GM12878 (cell line): ENCODE measurements around the gene CD1D. TPM values are rescaled to one million over a fixed set of nuclear protein-coding genes. Genes with fewer than 3 reads are reported as not detected.
A peak's percentile ranks its signal among the peaks of the same experiment; 100 is the strongest.

Experiments
- ATAC-seq: fragments of 200-7000 bp; cut with Tn5 transposase; 3 replicates; pipeline ENCODE4 v1.9.1; 2020; ENCODE audit warnings: mild to moderate bottlenecking, moderate library complexity
- BruUV-seq: library from RNA; stranded (reverse); fragments of 400-500 nt; replicated peaks from 2 replicates; lab custom pipeline; 2021; lab: Mats Ljungman, UMichigan
- CTCF ChIA-PET: fragments of 300-600 bp; sonication (Branson Sonifier 250); formaldehyde crosslinking; extraction: SDS; loops from one replicate; lab custom pipeline; 2021; ENCODE audit warnings: inconsistent platforms; lab: Yijun Ruan, JAX
- POLR2A ChIA-PET: fragments of 350-600 bp; formaldehyde crosslinking; extraction: SDS; loops from one replicate; lab custom pipeline; 2021; ENCODE audit warnings: inconsistent platforms; lab: Charles Lee
- RAD21 ChIA-PET: fragments of 300-600 bp; sonication (Branson Sonifier 250); formaldehyde crosslinking; loops from one replicate; lab custom pipeline; 2023; ENCODE audit warnings: antibody characterized with exemption; ENCODE audit not compliant: unreplicated experiment; lab: Charles Lee
- SMC1A ChIA-PET: fragments of 300-600 bp; sonication (Branson Sonifier 250); formaldehyde crosslinking; loops from one replicate; lab custom pipeline; 2023; ENCODE audit not compliant: unreplicated experiment, uncharacterized antibody; lab: Charles Lee
- DNase-seq: peaks from one replicate; pipeline ENCODE4 v3.0.0-alpha.2; 2011; ENCODE audit warnings: low read depth, low spot score
- FAIRE-seq: peaks from 3 replicates; lab custom pipeline; 2011; peaks lifted over from hg19 to GRCh38; lab: Jason Lieb, UNC
- H2AFZ ChIP-seq: 2 replicates; pipeline ENCODE4 v1.6.0; 2011; ENCODE audit warnings: low read depth, low read length, control low read depth; ENCODE audit not compliant: control insufficient read depth
- H3K27ac ChIP-seq: 2 replicates; pipeline ENCODE4 v1.5.1; 2011; ENCODE audit warnings: control low read depth; ENCODE audit not compliant: control insufficient read depth, insufficient read depth
- H3K27me3 ChIP-seq, 2 experiments: replicated peaks in 1 of 2; 2 replicates each; pipeline versions ENCODE4 v1.6.0 to v1.6.1; 2011; ENCODE audit warnings: low read length in 1 of 2; ENCODE audit not compliant: control insufficient read depth in 2 of 2, insufficient read depth in 2 of 2
- H3K36me3 ChIP-seq, 2 experiments: 2 replicates each; pipeline ENCODE4 v1.5.1; 2011; ENCODE audit warnings: low read length in 1 of 2; ENCODE audit not compliant: control insufficient read depth in 2 of 2, insufficient read depth in 2 of 2
- H3K4me1 ChIP-seq: 2 replicates; pipeline ENCODE4 v1.6.1; 2011; ENCODE audit warnings: mild to moderate bottlenecking, low read length, moderate library complexity, mixed read lengths; ENCODE audit not compliant: control insufficient read depth, insufficient read depth
- H3K4me2 ChIP-seq: 2 replicates; pipeline ENCODE4 v1.6.0; 2011; ENCODE audit warnings: control low read depth; ENCODE audit not compliant: control insufficient read depth, insufficient read depth
- H3K4me3 ChIP-seq: fragments of 200-600 bp; sonication (generic); 2 replicates; pipeline ENCODE4 v1.5.1; 2016
- H3K79me2 ChIP-seq: 2 replicates; pipeline ENCODE4 v1.6.0; 2011; ENCODE audit warnings: low read length; ENCODE audit not compliant: control insufficient read depth, insufficient read depth
- H3K9ac ChIP-seq: 2 replicates; pipeline ENCODE4 v1.8.0; 2011; ENCODE audit warnings: low read length, control low read depth, mixed read lengths; ENCODE audit not compliant: control insufficient read depth, insufficient read depth
- H3K9me3 ChIP-seq: replicated peaks from 3 replicates; pipeline ENCODE4 v1.5.1; 2011; ENCODE audit warnings: mild to moderate bottlenecking, low read length; ENCODE audit not compliant: control insufficient read depth, insufficient read depth
- H4K20me1 ChIP-seq: 2 replicates; pipeline ENCODE4 v1.6.0; 2011; ENCODE audit not compliant: control insufficient read depth, insufficient read depth
- EED ChIP-seq: sonication (generic); IDR thresholded peaks from 2 replicates; pipeline ENCODE4 v1.6.1; 2016; ENCODE audit warnings: antibody characterized with exemption, low read depth
- GABPA ChIP-seq: IDR thresholded peaks from 2 replicates; pipeline ENCODE4 v1.6.1; 2014; ENCODE audit warnings: antibody characterized with exemption, low read depth, mild to moderate bottlenecking, inconsistent platforms
- HCFC1 ChIP-seq: fragments of 150-350 bp; IDR thresholded peaks from 2 replicates; pipeline ENCODE4 v1.6.1; 2014; ENCODE audit warnings: low read length
- HDGF ChIP-seq: fragments of 450-650 bp; IDR thresholded peaks from 2 replicates; pipeline ENCODE4 v1.6.1; 2016; ENCODE audit warnings: antibody characterized with exemption
- IKZF1 ChIP-seq: fragments of 450-650 bp; conservative IDR thresholded peaks from 2 replicates; pipeline ENCODE4 v1.6.1; 2017; ENCODE audit warnings: antibody characterized with exemption, mild to moderate bottlenecking
- JUND ChIP-seq: IDR thresholded peaks from 2 replicates; pipeline ENCODE4 v1.6.1; 2012; ENCODE audit warnings: low read depth, mild to moderate bottlenecking, low read length, improper control_type of control experiment, moderate library complexity
- NR2C1 ChIP-seq: fragments of 450-650 bp; IDR thresholded peaks from 2 replicates; pipeline ENCODE4 v1.6.1; 2017; ENCODE audit warnings: antibody characterized with exemption, mild to moderate bottlenecking, moderate library complexity
- NR2F1 ChIP-seq: fragments of 450-650 bp; conservative IDR thresholded peaks from 2 replicates; pipeline ENCODE4 v1.6.1; 2017; ENCODE audit warnings: mild to moderate bottlenecking
- NRF1 ChIP-seq: conservative IDR thresholded peaks from 2 replicates; pipeline ENCODE4 v1.6.1; 2011; ENCODE audit warnings: mild to moderate bottlenecking, low read depth, low read length, improper control_type of control experiment
- RB1 ChIP-seq: fragments of 450-650 bp; formaldehyde crosslinking; IDR thresholded peaks from 2 replicates; pipeline ENCODE4 v1.6.1; 2017; ENCODE audit warnings: mild to moderate bottlenecking, borderline replicate concordance
- RUNX3 ChIP-seq: IDR thresholded peaks from 2 replicates; pipeline ENCODE4 v1.6.1; 2012; ENCODE audit warnings: low read length, inconsistent platforms
- SIX5 ChIP-seq: IDR thresholded peaks from 2 replicates; pipeline ENCODE4 v1.6.1; 2011; ENCODE audit warnings: mild to moderate bottlenecking, low read depth, low read length, moderate library complexity; ENCODE audit not compliant: severe bottlenecking
- SKIL ChIP-seq: fragments of 450-650 bp; IDR thresholded peaks from 2 replicates; pipeline ENCODE4 v1.6.1; 2017; ENCODE audit warnings: mild to moderate bottlenecking, low read depth, inconsistent platforms; ENCODE audit not compliant: poor library complexity, severe bottlenecking
- TCF3 ChIP-seq: IDR thresholded peaks from 2 replicates; pipeline ENCODE4 v1.6.1; 2012; ENCODE audit warnings: low read depth, mild to moderate bottlenecking, low read length, borderline replicate concordance; ENCODE audit not compliant: insufficient read depth
- YY1 ChIP-seq: IDR thresholded peaks from 2 replicates; pipeline ENCODE4 v1.6.1; 2011; ENCODE audit warnings: low read depth, mild to moderate bottlenecking, low read length
- ZNF687 ChIP-seq: fragments of 450-650 bp; IDR thresholded peaks from 2 replicates; pipeline ENCODE4 v1.6.1; 2017; ENCODE audit warnings: mild to moderate bottlenecking, moderate library complexity
- WGBS: methylation state at CpG from one replicate; pipeline ENCODE4 v1.1.6; 2016; ENCODE audit warnings: low lambda C conversion rate; ENCODE audit not compliant: insufficient replicate concordance, insufficient coverage; ENCODE audit errors: missing lambda C conversion rate; 5-methylcytosine and 5-hydroxymethylcytosine counted together
- in situ Hi-C: fragments of 300-500 bp; cut with MboI; formaldehyde crosslinking; loops from 9 replicates; pipeline ENCODE4 v1.14.3; 2018; ENCODE audit warnings: mixed read lengths
- intact Hi-C: fragments of 100-400 bp; cut with micrococcal nuclease; formaldehyde crosslinking; loops from one replicate; pipeline ENCODE4 v1.14.2; 2022; ENCODE audit not compliant: unreplicated experiment
- polyA plus RNA-seq, 11 experiments: library from polyadenylated mRNA; depleted of rRNA in 4 of 11; unstranded in 6 of 11; stranded (reverse) in 5 of 11; fragments of >200 nt; fragmentation: Nextera tagmentation in 4 of 11; fragmentation: Illumina TruSeq in 1 of 11; extraction: Ambion mirVana in 4 of 11; extraction: Trizol in 1 of 11; gene quantifications; 1 replicate in 1 of 11; 2 replicates in 10 of 11; pipeline versions ENCODE4 v1.2.1 to v1.2.3, GENCODE V29; 2011 to 2016; ENCODE audit warnings: inconsistent platforms in 2 of 11, missing spikeins in 2 of 11, low read depth in 1 of 11
- total RNA-seq, 4 experiments: library from RNA; depleted of rRNA in 3 of 4; stranded (reverse); fragments of >200 nt in 3 of 4; fragmentation: Illumina TruSeq in 1 of 4; extraction: Trizol in 1 of 4; gene quantifications; 2 replicates each; pipeline versions ENCODE4 v1.2.1 to v1.2.3, GENCODE V29; 2013 to 2021

The CD1D gene
- total and polyA plus RNA-seq, 10 of the 15 experiments (the other 5 are each of a cell fraction or from before 2014, with no cell fraction given): 0.21 to 1.4 (median 0.73) TPM; not detected in 2

GRCh38 chr1:158149577-158150269 is 31.0 kb upstream of the CD1D start:
- H3K27me3 ChIP-seq: no peaks in the 10 kb centered on the region
- H3K4me3 ChIP-seq: peak overlapping the region; percentile 55; the same call in 1 of the 2 replicates
- intact Hi-C loops: no loop called here
- ChIA-PET RAD21 (interaction anchor here (0.6 kb wide), 1 partner anchor 31 kb away, joined by 3 read pairs; no protein-coding TSS in a partner anchor), SMC1A (interaction anchor here (1.2 kb wide), 1 partner anchor 29 kb away, joined by 3 read pairs; no protein-coding TSS in a partner anchor), POLR2A (no interaction called here), CTCF (interaction anchor here (0.6 to 1.6 kb wide), 2 partner anchors 25 to 54 kb away, joined by 3 to 6 read pairs; no protein-coding TSS in a partner anchor)
- WGBS: 13% methylated on average over 31 of the region's 31 CpGs
- no peak for TF ChIP-seq TCF3
- TF ChIP-seq NR2F1: 0 out of 2 replicates have a peak, but pooled peaks have one; percentile 46
- TF ChIP-seq ZNF687: no peak
- no peak for TF ChIP-seq RUNX3
- TF ChIP-seq NR2C1: peak; percentile 68
- peak; percentile 44; the same call in 1 of the 2 replicates for TF ChIP-seq YY1
- TF ChIP-seq JUND: no peak
- TF ChIP-seq GABPA: peak; percentile 58
- peak; percentile 83 for TF ChIP-seq HCFC1
- no peak for TF ChIP-seq SKIL
- TF ChIP-seq SIX5: peak; percentile 80
- TF ChIP-seq EED: peak; percentile 53
- TF ChIP-seq RB1: no peak
- no peak for TF ChIP-seq HDGF
- TF ChIP-seq IKZF1: peak; percentile 60
- TF ChIP-seq NRF1: peak; percentile 41; the same call in 1 of the 2 replicates
- peak; percentile 19 for DNase-seq
- H3K9me3 ChIP-seq: no peaks in the 10 kb centered on the region; the same call in 2 of the 3 replicates
- H3K79me2 ChIP-seq: no peaks in the 10 kb centered on the region
- peak overlapping the region; percentile 54 for H2AFZ ChIP-seq
- no peak overlapping the region for H3K27ac ChIP-seq
- peaks cover 16% of the 10 kb centered on the region for H3K4me1 ChIP-seq
- peak overlapping the region; percentile 70 for H3K4me2 ChIP-seq
- H3K9ac ChIP-seq: no peak overlapping the region
- H4K20me1 ChIP-seq: no peaks in the 10 kb centered on the region
- H3K36me3 ChIP-seq: no peaks in the 10 kb centered on the region
- FAIRE-seq: peak; percentile 56
- ATAC-seq: peak; percentile 96
- no TSS peak for BruUV-seq
- in situ Hi-C loops: no loop called here
